Gastroesophageal sphincter (tissue), 4 donors: Measurements from ENCODE around the gene RIC1. TPM values are rescaled to one million over a fixed set of nuclear protein-coding genes. Genes with fewer than 3 reads are reported as not detected.
"Not testable (repeated sequence)": the region's sequence is repeated elsewhere in the genome, so short reads cannot be mapped to it uniquely, and the experiment has no call there.

Source experiments
- ATAC-seq: fragments of 150-250 bp; one replicate; pipeline ENCODE4 v1.9.1; 2016; ENCODE audit warnings: mild to moderate bottlenecking, moderate library complexity
- H3K27ac ChIP-seq, 4 donors: fragments of 200-600 bp; sonication (generic) in 3 of 4; 1 replicate in 3 of 4; 2 replicates in 1 of 4; pipeline ENCODE4 v1.5.1; 2016 to 2019
- H3K27me3 ChIP-seq: fragments of 200-600 bp; sonication (generic); one replicate; pipeline ENCODE4 v1.5.1; 2019
- H3K36me3 ChIP-seq, 2 donors: fragments of 200-600 bp; sonication (generic); one replicate each; pipeline ENCODE4 v1.5.1; 2019; ENCODE audit warnings: control low read depth in 1 of 2
- H3K4me1 ChIP-seq, 3 donors: fragments of 200-600 bp; sonication (generic); 1 replicate in 2 of 3; 2 replicates in 1 of 3; pipeline ENCODE4 v1.5.1; 2016 to 2019; ENCODE audit warnings: control low read depth in 2 of 3
- H3K4me3 ChIP-seq, 2 donors: fragments of 200-600 bp; sonication (generic); one replicate each; pipeline ENCODE4 v1.5.1; 2019; ENCODE audit warnings: mild to moderate bottlenecking in 1 of 2, moderate library complexity in 1 of 2
- H3K9me3 ChIP-seq, 3 donors: fragments of 200-600 bp; sonication (generic); one replicate each; pipeline ENCODE4 v1.5.1; 2017 to 2019; ENCODE audit warnings: control low read depth in 2 of 3
- CTCF ChIP-seq, 4 experiments: fragments of 200-600 bp in 2 of 4; fragments of 450-650 bp in 2 of 4; sonication (generic) in 1 of 4; IDR thresholded peaks; one replicate each; pipeline ENCODE4 v1.5.1; 2017 to 2019; ENCODE audit warnings: antibody characterized with exemption in 4 of 4, mild to moderate bottlenecking in 2 of 4, moderate library complexity in 2 of 4
- EP300 ChIP-seq: sonication (generic); formaldehyde crosslinking; IDR thresholded peaks from one replicate; pipeline ENCODE4 v1.6.1; 2017; ENCODE audit warnings: antibody characterized with exemption, mild to moderate bottlenecking
- POLR2A ChIP-seq, 2 donors: fragments of 450-650 bp; IDR thresholded peaks; one replicate each; pipeline ENCODE4 v1.6.1; 2017; ENCODE audit warnings: antibody characterized with exemption in 2 of 2, mild to moderate bottlenecking in 2 of 2, moderate library complexity in 1 of 2
- POLR2AphosphoS5 ChIP-seq: sonication (generic); formaldehyde crosslinking; IDR thresholded peaks from one replicate; pipeline ENCODE4 v1.6.1; 2017; ENCODE audit warnings: antibody characterized with exemption
- WGBS, 2 donors: methylation state at CpG; one replicate each; pipeline ENCODE4 v1.1.5; 2018; ENCODE audit warnings: low coverage in 1 of 2; 5-methylcytosine and 5-hydroxymethylcytosine counted together
- total RNA-seq, 4 donors: library from RNA; depleted of rRNA; stranded (reverse); fragments of >200 nt; gene quantifications; one replicate each; pipeline ENCODE4 v1.1.0, GENCODE V29; 2016

RIC1 gene
- total RNA-seq, result 10 to 100 TPM; 39.2 to 60.5 (median 47.2) TPM

GRCh38 chr9:5628530-5629311 is at the start of gene RIC1:
Gene RIC1, plus strand, starts transcription at chr9:5629107. Its CDS starts 203 bp downstream, at chr9:5629310.
- Histone ChIP-seq H3K4me1 (peaks cover 8 to 77% (median 9%) of the 10 kb centered on the region in 3 donors), H3K27ac (peak within 1 kb of the TSS; percentile 92 to 100 (median 99)), H3K9me3 (no peaks in the 10 kb centered on the region), H3K36me3 (no peaks in the 10 kb centered on the region), H3K4me3 (peak within 1 kb of the TSS; percentile 80 to 96), H3K27me3 (no peaks in the 10 kb centered on the region)
- peak; percentile 95 for ATAC-seq
- WGBS, 2 donors, result 0% methylated on average over 1 of the region's 84 CpGs; no CpG with 5 or more reads in 1 of the 2 donors
- TF ChIP-seq EP300, result no peak
- peak; percentile 90 to 94 for TF ChIP-seq POLR2A (IDR thresholded peaks at IDR 0.05)
- peak; percentile 82 for TF ChIP-seq POLR2AphosphoS5
- TF ChIP-seq CTCF (IDR thresholded peaks at IDR 0.05), result peak in 3 of 4 experiments; percentile 10 to 29 (median 19)

GRCh38 chr9:5579881-5580280 is 49.0 kb upstream of the RIC1 start:
- Histone ChIP-seq H3K4me1 (peaks cover 0 to 11% (median 5%) of the 10 kb centered on the region in 3 donors), H3K27ac (no peak overlapping the region), H3K36me3 (peaks cover 0 to 7% of the 10 kb centered on the region in 2 donors), H3K27me3 (no peaks in the 10 kb centered on the region), H3K4me3 (no peak overlapping the region), H3K9me3 (no peaks in the 10 kb centered on the region)
- 88 to 100% methylated on average over 1 of the region's 1 CpG for WGBS, 2 donors
- TF ChIP-seq EP300 (no peak), POLR2A (IDR thresholded peaks at IDR 0.05) (no peak), POLR2AphosphoS5 (no peak), CTCF (IDR thresholded peaks at IDR 0.05) (no peak)
- ATAC-seq, result no peak

GRCh38 chr9:5580650-5581049 is 48.3 kb upstream of the RIC1 start:
- Histone ChIP-seq H3K9me3 (no peaks in the 10 kb centered on the region), H3K36me3 (peaks cover 0 to 7% of the 10 kb centered on the region in 2 donors), H3K4me3 (no peak overlapping the region), H3K27me3 (no peaks in the 10 kb centered on the region), H3K27ac (no peak overlapping the region), H3K4me1 (peaks cover 0 to 11% (median 5%) of the 10 kb centered on the region in 3 donors)
- no peak for TF ChIP-seq POLR2AphosphoS5
- no peak for TF ChIP-seq EP300
- TF ChIP-seq POLR2A (IDR thresholded peaks at IDR 0.05), result no peak
- TF ChIP-seq CTCF (IDR thresholded peaks at IDR 0.05), result no peak
- 87 to 95% methylated on average over 3 of the region's 3 CpGs for WGBS, 2 donors
- ATAC-seq, result no peak

- WGBS, 2 donors, result 89 to 100% methylated on average over 1 to 2 of the region's 2 CpGs
- peaks cover 0 to 11% (median 5%) of the 10 kb centered on the region in 3 donors for H3K4me1 ChIP-seq
- not testable (repeated sequence) for H3K27me3 ChIP-seq, ATAC-seq, H3K4me3 ChIP-seq, H3K9me3 ChIP-seq, H3K27ac ChIP-seq, H3K36me3 ChIP-seq
These were observed 47.2 kb upstream of the RIC1 start for GRCh38 chr9:5581706-5582105.

GRCh38 chr9:5582835-5583195 is 46.1 kb upstream of the RIC1 start:
- no peak for TF ChIP-seq EP300
- TF ChIP-seq POLR2A (IDR thresholded peaks at IDR 0.05), result no peak
- TF ChIP-seq POLR2AphosphoS5, result no peak
- TF ChIP-seq CTCF (IDR thresholded peaks at IDR 0.05), result no peak
- peaks cover 0 to 11% (median 5%) of the 10 kb centered on the region in 3 donors for H3K4me1 ChIP-seq
- peak; percentile 57 for ATAC-seq
- H3K36me3 ChIP-seq, result no peaks in the 10 kb centered on the region
- 4 to 14% methylated on average over 2 of the region's 2 CpGs for WGBS, 2 donors
- H3K27me3 ChIP-seq, result no peaks in the 10 kb centered on the region
- no peak overlapping the region for H3K4me3 ChIP-seq
- peak overlapping the region in 1 of 4 donors; percentile 26 for H3K27ac ChIP-seq
- H3K9me3 ChIP-seq, result no peaks in the 10 kb centered on the region
